Peyer's patch (tissue), 4 donors: ENCODE measurements around the gene DCHS2. TPM values are rescaled to one million over a fixed set of nuclear protein-coding genes. Genes with fewer than 3 reads are reported as not detected.

Source experiments
- DNase-seq, 3 donors: peaks; one replicate each; pipeline ENCODE4 v3.0.0-alpha.2; 2017 to 2019
- H3K27ac ChIP-seq, 4 donors: fragments of 200-600 bp; sonication (generic); one replicate each; pipeline ENCODE4 v1.5.1; 2016 to 2019
- H3K27me3 ChIP-seq, 2 donors: fragments of 200-600 bp; sonication (generic); one replicate each; pipeline ENCODE4 v1.5.1; 2019
- H3K36me3 ChIP-seq, 3 donors: fragments of 200-600 bp; sonication (generic); one replicate each; pipeline ENCODE4 v1.5.1; 2016 to 2019
- H3K4me1 ChIP-seq, 4 donors: fragments of 200-600 bp; sonication (generic); one replicate each; pipeline ENCODE4 v1.5.1; 2016 to 2019
- H3K4me3 ChIP-seq, 4 donors: fragments of 200-600 bp; sonication (generic); 1 replicate in 3 of 4; 2 replicates in 1 of 4; pipeline ENCODE4 v1.5.1; 2016 to 2019; ENCODE audit warnings: mild to moderate bottlenecking in 1 of 4
- H3K9me3 ChIP-seq, 4 donors: fragments of 200-600 bp; sonication (generic); one replicate each; pipeline ENCODE4 v1.5.1; 2016 to 2019; ENCODE audit warnings: mild to moderate bottlenecking in 1 of 4
- POLR2A ChIP-seq, 2 donors: fragments of 450-650 bp; IDR thresholded peaks; one replicate each; pipeline ENCODE4 v1.5.1; 2017; ENCODE audit warnings: antibody characterized with exemption in 2 of 2, mild to moderate bottlenecking in 2 of 2, moderate library complexity in 2 of 2
- total RNA-seq, 4 donors: library from RNA; depleted of rRNA; stranded (reverse); fragments of >200 nt; gene quantifications; one replicate each; pipeline ENCODE4 v1.1.0, GENCODE V29; 2016
- TF ChIP-seq, protein P1 (sequence below), 6 experiments: fragments of 450-650 bp in 4 of 6; fragments of 200-600 bp in 2 of 6; sonication (generic) in 1 of 6; IDR thresholded peaks; one replicate each; pipeline ENCODE4 v1.5.1; 2017 to 2019; ENCODE audit warnings: antibody characterized with exemption in 6 of 6, mild to moderate bottlenecking in 3 of 6, moderate library complexity in 1 of 6

The DCHS2 gene
- total RNA-seq, 4 donors from 2014 or later, result 0.28 to 0.88 (median 0.67) TPM; not detected in 1

DNA sequence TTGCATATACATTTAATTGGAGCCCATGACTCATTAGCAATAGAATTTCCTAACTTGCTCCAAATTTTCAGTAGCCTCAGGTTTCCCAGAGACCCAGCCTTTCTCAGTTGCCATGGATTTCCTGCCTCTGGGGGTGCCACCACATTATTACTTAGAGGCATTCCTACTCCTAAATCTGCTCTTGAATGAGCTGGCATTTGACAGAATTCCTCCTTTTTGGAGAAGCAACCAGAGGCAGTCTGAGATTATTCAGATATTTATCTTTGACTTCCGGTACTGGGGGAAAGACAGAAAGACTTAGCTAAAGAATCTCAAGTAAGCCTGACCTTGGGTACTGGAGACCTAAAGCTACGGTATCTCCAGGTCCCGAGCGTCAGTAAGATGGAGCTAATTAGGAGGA, 76.3 kb downstream of the DCHS2 start:
- Histone ChIP-seq H3K4me1 (peaks cover 0 to 5% (median 0%) of the 10 kb centered on the region in 4 donors), H3K4me3 (no peak overlapping the region), H3K9me3 (no peaks in the 10 kb centered on the region), H3K27me3 (no peaks in the 10 kb centered on the region), H3K27ac (no peak overlapping the region), H3K36me3 (no peaks in the 10 kb centered on the region)
- TF ChIP-seq, protein P1, sequence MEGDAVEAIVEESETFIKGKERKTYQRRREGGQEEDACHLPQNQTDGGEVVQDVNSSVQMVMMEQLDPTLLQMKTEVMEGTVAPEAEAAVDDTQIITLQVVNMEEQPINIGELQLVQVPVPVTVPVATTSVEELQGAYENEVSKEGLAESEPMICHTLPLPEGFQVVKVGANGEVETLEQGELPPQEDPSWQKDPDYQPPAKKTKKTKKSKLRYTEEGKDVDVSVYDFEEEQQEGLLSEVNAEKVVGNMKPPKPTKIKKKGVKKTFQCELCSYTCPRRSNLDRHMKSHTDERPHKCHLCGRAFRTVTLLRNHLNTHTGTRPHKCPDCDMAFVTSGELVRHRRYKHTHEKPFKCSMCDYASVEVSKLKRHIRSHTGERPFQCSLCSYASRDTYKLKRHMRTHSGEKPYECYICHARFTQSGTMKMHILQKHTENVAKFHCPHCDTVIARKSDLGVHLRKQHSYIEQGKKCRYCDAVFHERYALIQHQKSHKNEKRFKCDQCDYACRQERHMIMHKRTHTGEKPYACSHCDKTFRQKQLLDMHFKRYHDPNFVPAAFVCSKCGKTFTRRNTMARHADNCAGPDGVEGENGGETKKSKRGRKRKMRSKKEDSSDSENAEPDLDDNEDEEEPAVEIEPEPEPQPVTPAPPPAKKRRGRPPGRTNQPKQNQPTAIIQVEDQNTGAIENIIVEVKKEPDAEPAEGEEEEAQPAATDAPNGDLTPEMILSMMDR (IDR thresholded peaks at IDR 0.05), result no peak
- no peak for TF ChIP-seq POLR2A (IDR thresholded peaks at IDR 0.05)
- DNase-seq, result no peak

DNA sequence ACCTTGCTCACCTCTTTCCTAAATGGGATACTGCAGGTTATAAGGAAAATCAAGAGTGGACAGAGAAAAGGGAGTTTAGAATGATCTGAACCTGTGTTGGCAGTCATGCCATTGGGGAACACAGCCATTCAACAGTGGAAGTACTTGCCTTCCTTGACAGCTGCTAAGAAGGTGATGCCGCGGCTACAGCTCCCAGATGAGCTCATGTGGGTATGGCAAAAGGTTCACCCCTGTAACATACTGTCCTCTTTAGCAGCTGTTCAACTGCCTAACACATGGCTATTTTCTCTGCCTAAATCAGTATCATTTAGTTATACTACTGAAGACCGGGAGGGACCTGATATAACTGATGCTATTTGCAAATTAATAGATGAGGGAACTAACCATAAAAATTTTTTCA, 76.8 kb downstream of the DCHS2 start:
- TF ChIP-seq POLR2A (IDR thresholded peaks at IDR 0.05), result no peak
- TF ChIP-seq, protein P1 (IDR thresholded peaks at IDR 0.05), result no peak
- Histone ChIP-seq H3K4me3 (no peak overlapping the region), H3K27ac (no peak overlapping the region), H3K9me3 (no peaks in the 10 kb centered on the region), H3K36me3 (no peaks in the 10 kb centered on the region), H3K27me3 (no peaks in the 10 kb centered on the region), H3K4me1 (peaks cover 0 to 5% (median 0%) of the 10 kb centered on the region in 4 donors)
- no peak for DNase-seq

DNA sequence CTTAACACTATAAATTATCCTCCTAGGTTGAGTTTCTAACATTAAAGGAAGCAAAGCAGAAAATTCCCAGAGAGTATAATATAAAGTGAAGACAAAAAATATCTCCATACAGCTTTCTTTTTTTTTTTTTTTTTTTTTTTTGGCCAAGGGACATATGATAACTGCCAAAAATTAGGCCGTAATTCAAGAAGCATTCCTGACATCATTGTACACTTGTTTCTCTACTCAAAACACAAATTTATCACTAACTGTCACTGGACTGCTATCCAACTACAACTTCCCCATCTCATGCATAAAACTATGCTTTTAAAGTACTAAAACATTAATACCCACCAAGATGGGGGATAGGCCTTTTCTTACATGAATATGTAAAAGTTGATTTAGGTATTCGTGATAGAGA, 77.2 kb downstream of the DCHS2 start:
- Histone ChIP-seq H3K36me3 (no peaks in the 10 kb centered on the region), H3K27ac (no peak overlapping the region), H3K4me1 (peaks cover 0 to 5% (median 0%) of the 10 kb centered on the region in 4 donors), H3K4me3 (no peak overlapping the region), H3K27me3 (no peaks in the 10 kb centered on the region), H3K9me3 (no peaks in the 10 kb centered on the region)
- no peak for DNase-seq
- no peak for TF ChIP-seq POLR2A (IDR thresholded peaks at IDR 0.05)
- TF ChIP-seq, protein P1 (IDR thresholded peaks at IDR 0.05), result no peak

DNA sequence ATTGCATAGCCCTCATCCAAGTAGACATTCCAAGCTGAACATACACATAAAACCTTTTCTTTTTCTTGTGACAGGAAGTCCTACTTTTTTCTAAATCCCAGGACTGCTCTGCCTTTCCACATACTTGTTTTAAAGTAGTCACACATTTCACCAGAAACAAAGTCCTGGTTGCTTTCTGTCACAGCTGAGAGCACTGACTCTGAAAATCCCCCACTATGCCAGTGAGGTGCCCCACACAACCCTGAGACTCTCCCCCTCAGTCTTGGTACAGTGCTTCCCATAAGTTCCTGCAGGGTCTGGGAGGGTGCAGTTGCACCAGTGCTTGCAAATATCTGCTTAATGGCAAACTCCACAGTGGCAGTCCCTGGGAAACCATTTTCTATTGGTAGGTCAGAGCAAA, 84.2 kb downstream of the DCHS2 start:
- H3K9me3 ChIP-seq, result no peaks in the 10 kb centered on the region
- no peak overlapping the region for H3K27ac ChIP-seq
- H3K4me1 ChIP-seq, result no peaks in the 10 kb centered on the region
- no peak for DNase-seq
- H3K4me3 ChIP-seq, result no peak overlapping the region
- no peaks in the 10 kb centered on the region for H3K36me3 ChIP-seq
- TF ChIP-seq, protein P1 (IDR thresholded peaks at IDR 0.05), result no peak
- TF ChIP-seq POLR2A (IDR thresholded peaks at IDR 0.05), result no peak
- no peaks in the 10 kb centered on the region for H3K27me3 ChIP-seq

DNA sequence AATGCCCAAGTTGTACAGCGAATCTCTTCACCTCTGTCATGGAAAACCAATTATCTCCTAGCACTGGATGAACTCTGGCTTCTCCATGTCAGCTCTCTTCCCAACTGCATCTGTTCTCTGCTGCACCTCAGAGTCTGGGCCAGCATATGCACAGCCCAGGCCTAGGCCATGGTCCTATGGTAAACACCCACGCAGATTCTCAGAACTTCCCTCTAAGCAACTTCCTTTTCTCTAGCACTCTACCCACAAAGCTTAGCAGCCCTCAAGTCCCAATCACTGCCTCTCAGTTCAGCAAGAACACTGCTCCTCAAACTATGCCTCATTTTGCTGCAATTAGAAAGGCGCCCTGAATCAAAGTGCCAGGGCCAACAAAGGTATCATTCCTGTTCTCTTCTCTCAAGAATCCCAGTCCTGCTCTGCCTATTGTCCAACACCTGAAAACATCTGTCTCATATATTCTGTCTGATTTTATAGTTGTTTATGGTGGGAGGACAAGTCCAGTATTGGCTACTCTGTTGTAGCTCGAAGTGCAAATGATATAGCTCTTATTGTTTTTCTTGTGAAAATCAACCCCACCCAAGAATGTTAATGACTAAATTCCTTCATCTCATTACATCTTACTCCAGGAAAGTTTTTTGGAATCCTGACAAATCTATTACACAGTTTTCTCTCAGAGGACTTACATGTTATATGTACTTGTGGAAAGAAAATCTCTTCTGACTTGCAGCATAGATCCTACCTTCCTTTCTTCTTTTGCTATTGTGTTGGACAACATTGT, 85.4 kb downstream of the DCHS2 start:
- Histone ChIP-seq H3K4me1 (no peaks in the 10 kb centered on the region), H3K27ac (no peak overlapping the region), H3K36me3 (no peaks in the 10 kb centered on the region), H3K4me3 (no peak overlapping the region), H3K27me3 (no peaks in the 10 kb centered on the region), H3K9me3 (no peaks in the 10 kb centered on the region)
- peak in 1 of 3 donors; percentile 38 for DNase-seq
- no peak for TF ChIP-seq POLR2A (IDR thresholded peaks at IDR 0.05)
- TF ChIP-seq, protein P1 (IDR thresholded peaks at IDR 0.05), result no peak
